Hematopoietic multipotent progenitor cell treated with erythropoietin and hydrocortisone succinate and interleukin-3 and kit ligand, for 6 days (in vitro differentiated cells): Measurements from ENCODE around the gene KCNQ1OT1.
"Not testable (repeated sequence)": the region's sequence is repeated elsewhere in the genome, so short reads cannot be mapped to it uniquely, and the experiment has no call there.

ENCODE experiments used
- DNase-seq: peaks from one replicate; pipeline ENCODE4 v3.0.0-alpha.2; 2015

KCNQ1OT1 gene

DNA sequence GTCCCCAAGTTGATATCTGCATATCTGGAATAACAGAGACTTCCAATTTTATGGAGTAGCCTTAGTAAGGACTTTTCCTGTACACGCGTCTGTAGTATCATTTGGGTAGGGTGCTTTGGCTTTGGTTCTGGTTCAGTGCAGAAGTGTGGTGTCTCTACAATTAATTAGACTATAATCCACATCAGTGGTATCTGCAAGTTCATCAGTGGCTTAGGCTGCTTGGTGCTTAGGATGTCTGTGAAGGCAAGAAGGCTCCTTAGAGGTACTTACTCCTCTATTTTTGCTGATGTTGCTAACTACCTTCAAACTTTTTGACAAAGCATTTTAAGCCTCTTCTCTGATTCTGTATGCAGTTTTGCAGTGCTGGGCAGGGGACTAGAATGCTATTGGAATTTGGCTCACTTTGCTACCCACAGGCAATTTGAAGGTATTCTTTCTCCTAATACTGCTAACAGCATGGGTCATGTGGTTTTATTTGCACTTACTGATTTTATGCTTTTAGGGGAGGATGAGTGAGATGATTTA, 49.4 kb downstream of the KCNQ1OT1 start:
- no peak for DNase-seq

DNA sequence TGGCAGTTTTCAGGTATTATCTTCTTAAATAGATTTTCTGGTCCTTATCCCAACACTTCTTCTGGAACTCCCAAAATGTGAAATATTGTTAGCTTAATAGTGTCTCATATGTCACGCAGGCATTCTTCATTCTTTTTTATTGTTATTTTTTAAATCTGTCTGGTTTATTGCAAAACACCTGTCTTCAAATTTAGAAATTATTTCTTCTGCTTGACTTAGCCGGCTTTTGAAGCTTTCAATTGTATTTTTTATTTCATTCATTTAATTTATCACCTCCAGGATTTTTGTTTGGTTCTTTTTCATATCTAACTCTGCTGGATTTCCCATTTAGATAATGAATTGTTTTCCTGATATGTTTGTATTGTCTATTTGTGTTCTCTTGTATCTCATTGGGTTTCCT, 49.9 kb downstream of the KCNQ1OT1 start:
- DNase-seq: no peak

DNA sequence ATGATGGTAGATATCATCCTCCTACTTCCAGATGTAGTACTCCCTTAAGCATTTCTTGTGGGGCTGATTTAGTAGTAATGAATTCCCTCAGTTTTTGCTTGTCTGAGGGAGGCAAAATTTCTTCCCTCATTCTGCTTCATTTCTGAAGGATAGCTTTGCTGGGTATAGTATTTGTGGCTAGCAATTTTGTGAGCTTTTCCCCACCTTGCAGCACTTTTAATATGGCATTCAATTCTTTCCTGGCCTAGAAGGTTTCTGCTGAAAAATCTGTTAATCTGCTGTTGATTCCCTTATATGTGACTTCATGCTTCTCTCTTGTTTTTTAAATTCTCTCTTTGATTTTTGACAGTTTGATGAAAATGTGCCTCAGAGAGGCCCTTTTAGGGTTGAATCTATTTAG, 50.4 kb downstream of the KCNQ1OT1 start:
- no peak for DNase-seq

DNA sequence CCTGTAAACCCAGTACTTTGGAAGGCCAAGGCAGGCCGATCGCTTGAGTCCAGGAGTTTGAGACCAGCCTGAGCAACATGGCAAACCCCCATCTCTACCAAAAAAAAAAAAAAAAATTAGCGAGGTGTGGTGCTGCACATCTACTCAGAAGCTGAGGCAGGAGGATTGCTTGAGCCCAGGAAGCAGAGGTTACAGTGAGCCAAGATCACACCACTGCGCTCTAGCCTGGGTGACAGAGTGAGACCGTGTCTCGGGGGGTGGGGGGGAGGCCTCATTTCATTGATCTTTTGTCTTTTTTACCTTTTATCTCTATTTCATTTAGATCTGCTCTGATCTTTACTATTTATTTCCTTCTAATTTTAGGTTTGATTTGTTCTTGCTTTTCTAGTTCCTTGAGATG, 51.8 kb downstream of the KCNQ1OT1 start:
- DNase-seq: no peak

DNA sequence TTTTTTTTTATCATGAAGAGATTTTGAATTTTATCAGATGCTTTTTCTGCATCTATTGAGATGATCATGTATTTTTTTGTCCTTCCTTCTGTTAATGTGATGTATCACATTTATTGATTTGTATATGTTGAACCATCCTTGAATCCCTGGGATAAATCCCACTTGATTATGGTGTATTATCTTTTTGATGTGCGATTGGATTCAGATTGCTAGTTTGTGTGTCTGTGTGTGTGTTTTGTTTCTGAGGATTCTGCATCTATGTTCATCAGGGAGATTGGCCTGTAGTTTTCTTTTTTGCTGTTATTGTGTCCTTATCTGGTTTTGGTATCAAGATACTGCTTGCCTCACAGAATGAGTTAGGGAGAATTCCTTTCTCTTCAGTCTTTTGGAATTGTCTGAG, 52.6 kb downstream of the KCNQ1OT1 start:
- no peak for DNase-seq

DNA sequence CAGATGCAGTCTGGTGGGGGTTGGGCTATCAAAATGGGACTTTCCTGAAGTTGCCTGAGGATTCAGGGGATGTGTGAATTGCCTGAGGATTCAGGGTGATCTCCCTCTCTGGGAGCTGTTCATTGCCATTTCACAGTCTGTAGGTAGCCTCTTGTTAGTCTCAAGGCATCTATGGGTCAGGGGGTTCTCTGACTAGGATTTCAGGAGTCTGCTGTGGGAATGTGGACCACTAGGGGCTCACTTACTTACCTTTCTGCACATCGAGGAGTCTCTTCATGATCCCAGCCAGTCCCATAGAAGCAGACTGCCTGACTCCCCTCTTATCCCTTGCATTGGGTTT, 54.0 kb downstream of the KCNQ1OT1 start:
- DNase-seq: no peak

DNA sequence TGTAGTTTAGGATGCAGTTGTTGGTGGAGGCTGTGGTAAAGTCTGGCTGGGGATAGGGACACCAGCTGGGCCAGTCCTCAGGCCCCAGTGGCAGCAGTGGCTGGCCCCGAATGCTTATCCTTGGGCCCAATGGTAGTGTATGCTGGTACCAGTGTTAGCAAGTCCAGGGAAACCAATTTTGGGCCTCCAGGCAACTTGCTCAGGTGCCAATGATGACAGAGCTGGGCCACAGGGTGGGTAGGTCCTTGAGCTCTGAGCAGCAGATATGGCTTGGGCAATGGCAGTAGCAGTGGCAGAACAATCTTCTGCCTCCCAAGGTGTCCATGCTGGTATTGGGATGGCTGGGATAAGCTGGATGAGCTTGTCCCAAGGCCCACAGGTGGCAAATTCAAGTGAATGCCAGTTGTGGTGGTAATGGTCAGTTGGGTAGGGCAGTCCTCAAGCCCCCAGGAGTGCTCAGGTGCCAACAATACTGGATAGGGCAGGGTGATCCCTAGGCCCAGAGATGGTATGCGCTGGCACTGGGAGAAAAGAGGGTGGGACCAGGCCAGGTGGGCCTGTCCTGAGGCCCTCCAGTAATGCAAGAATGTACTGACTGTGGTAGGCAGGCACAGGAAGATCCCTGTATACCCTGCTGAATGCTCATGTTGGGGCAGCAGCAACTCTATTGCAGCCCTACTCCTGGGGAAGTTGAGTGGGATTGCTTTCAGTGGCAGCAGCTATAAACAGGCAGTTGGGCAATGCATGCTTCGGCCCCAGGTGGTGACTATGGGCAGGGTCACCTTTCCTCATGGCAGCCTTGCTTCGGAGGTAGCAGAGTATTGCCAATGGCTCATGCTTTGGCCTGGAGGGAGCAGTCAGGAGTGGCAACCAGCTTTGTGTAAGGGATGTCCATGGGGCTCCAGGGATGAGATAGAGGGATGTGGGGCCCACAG, 54.7 kb downstream of the KCNQ1OT1 start:
- DNase-seq: no peak

DNA sequence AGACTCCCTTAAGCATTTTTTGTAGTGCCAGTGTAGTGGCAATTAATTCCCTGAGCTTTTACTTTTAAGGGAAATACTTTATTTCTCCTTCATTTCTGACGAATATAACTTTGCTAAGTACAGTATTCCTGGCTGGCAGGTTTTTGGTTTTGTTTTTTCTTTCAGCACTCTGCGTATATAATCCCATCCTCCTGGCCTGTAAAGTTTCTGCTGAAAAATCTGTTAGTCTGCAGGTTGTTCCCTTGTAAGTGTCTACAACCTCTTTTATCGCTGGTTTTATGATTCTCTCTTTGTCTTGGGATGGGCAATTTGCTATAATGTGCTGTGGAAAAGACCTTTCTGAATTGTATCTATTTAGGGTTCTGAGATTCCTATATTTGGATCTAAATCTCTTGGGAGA, 56.0 kb downstream of the KCNQ1OT1 start:
- DNase-seq: no peak

DNA sequence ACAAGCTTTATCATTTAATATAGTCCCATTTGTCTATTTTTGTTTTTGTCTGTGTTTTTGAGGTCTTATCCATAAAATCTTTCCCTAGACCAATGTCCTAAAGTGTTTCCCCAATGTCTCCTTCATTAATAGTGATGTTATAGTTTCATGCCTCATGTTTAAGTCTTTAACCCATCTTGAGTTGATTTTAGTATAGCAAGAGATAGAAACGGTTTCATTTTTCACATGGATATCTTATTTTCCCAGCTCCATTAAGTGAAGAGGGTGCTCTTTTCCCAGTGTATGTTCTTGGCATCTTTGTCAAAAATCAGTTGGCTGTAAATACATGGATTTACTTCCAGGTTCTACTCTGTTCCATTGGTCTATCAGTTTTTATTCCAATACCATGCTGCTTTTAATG, 58.2 kb downstream of the KCNQ1OT1 start:
- no peak for DNase-seq

DNA sequence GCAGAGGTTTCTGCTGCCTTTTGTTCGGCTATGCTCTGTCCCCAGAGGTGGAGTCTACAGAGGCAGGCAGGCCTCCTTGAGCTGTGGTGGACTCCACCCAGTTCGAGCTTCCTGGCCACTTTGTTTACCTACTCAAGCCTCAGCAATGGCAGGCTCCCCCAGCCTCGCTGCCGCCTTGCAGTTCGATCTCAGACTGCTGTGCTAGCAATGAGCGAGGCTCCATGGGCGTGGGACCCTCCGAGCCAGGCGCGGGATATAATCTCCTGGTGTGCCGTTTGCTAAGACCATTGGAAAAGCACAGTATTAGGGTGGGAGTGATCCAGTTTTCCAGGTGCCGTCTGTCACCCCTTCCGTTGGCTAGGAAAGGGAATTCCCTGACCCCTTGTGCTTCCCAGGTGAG, 60.0 kb downstream of the KCNQ1OT1 start:
- not testable (repeated sequence) for DNase-seq

DNA sequence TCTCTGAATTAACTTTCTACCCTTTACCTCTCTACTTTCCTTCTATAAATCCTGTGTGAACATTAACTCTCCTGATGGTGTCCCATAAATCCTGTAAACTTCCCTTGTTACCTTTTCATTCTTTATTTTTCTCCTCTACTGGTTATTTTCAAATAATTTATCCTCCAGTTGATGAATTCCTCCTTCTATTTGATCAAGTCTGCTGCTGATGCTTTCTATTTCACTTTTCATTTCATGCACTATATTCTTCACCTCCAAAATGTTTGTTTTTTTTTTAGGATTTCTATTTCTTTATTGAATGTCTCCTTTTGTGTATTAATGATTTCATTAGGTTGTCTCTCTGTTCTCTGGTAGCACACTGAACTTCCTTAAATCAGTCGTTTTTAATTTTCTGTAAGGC, 68.6 kb downstream of the KCNQ1OT1 start:
- no peak for DNase-seq

DNA sequence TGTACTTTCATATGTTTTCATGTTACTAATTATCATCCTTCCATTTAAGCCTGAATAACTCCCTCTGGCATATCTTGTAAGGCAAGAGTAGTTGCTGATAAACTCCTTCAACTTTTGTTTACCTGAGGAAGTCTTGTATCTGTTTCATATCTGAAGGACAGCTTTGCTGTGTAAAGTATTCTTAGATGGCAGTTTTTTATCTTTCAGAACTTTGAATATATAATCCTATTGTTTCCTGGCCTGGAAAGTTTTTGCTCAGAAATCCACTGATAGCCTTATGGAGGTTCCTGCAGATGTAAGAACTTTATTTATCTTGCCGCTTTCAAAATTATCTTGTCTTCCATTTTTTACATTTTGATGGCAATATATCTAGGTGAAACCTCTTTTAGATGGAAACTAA, 69.1 kb downstream of the KCNQ1OT1 start:
- no peak for DNase-seq

DNA sequence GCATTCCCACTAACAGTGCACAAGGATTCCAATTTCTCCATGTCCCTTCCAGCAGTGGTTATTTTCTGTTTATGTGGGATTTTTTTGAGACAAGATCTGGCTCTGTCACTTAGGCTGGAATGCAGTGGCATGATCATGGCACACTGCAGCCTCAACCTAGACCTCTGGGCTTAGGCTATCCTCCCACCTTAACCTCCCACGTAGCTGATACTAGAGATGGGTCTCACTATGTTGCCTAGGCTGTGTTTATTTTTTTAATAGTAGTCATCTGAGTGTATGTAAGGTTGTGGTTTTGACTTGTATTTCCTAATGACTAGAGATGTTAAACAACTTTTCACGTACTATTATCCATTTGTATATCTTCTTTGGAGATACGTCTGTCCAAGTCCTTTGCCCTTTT, 74.6 kb downstream of the KCNQ1OT1 start:
- no peak for DNase-seq

DNA sequence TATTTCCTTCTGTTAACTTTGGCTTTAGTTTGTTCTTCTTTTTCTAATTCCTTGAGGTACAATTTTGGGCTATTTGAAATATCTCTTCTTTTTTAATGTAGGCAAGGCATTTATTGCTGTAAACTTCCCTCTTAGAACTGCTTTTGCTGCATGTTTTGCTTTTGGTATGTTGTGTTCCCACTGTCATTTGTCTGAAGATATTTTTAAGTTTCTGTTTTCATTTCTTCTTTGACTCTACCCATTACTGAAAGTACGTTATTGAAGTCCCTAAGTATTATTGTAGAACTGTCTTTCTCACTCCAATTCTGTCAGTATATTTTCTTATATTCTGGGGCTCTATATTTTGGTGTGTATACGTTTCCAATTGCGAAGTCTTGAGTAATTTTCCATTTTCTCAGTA, 77.9 kb downstream of the KCNQ1OT1 start:
- no peak for DNase-seq

DNA sequence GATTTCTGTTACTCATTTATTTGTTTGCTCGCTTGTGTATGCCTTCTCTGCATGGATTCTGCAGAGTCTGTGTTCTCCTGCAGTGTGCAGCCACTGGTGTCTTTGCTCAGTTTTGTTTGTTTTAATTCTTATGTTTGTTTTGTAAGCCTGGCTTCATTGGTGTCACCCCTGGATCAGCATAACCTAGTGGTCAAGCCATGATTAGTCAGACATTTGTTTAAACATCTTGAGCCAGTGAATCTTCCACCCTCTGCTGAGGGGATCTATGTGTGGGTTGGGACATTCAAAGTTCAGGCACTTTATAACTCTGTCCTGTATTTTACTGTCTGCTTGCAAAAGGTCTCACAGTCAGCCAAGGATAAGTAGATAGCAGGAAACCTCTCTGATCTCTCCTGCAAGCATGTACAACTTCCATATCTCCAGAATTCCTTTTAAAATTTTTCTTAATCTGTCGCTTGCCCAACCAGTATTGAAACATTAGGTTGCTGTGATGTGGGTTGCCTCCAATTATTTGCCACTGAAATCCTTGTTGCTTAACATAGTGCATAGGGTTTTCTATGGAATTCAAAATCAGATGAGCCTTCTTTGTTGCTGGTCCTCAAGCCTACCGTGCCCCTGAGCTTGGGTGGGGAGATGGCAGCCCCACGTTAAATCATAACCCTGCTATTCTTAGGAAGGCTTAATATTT, 86.8 kb downstream of the KCNQ1OT1 start:
- no peak for DNase-seq

DNA sequence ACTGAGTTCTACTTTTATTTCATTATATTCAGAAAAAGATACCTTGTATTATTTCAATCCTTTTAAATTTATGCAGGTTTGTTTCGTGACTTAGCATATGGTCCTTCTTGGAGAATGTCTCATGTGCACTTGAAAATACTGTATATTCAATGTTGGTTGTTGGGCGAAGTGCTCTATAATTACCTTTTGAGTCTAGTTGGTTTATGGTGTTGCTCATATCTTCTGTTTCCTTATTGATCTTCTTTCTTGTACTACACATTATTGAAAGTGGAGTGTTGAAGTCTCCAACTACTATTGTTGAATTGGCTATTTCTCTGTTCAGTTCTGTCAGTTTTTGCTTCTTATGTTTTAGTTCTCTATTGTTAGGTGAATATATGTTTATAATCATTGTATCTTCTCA, 90.4 kb downstream of the KCNQ1OT1 start:
- DNase-seq: no peak

DNA sequence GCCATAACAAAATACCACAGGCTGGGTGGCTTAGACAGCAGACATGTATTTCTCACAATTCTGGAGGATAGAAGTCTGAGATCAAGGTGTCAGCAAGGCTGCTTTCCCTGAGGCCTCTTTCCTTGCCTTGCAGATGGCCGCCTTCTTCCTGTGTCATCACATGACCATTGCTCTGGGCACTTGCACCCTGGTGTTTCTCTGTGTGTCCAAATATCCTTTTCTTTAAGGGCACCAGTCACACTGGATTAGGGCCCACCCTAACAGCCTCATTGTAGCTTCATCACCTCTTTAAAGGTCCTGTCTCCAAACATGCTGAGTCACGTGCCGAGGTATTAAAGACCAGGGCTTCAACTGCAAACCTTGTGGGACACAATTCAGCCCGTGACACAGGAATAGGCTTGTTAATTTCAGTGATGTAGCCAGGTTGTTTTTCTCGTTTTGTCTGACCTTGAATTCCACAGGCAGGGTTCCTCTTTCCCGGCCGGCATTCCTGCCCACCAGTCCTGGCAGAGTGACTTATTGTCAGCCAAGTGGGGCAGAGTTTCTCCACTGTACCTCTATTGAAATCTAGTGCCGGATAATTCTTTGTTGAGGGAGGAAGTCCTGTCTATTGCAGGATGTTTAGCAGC, 100.1 kb downstream of the KCNQ1OT1 start:
- DNase-seq: no peak

DNA sequence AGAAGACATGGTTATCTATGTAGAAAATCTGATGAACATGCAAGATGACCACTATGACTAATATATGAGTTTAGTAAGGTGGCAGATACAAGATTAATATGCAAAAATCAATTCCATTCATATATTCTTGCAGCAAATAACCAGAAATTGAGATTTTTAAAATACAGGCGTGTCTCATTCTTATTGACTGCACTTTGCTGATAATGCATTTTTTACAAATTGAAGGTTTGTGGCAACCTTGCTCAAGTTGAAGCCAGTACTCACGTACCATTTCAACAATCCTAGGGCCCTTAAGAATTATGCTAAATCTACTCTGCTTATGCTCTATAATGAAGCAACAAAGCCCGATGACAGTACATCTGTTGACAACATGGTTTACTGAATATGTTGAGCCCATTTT, 104.6 kb downstream of the KCNQ1OT1 start:
- no peak for DNase-seq

DNA sequence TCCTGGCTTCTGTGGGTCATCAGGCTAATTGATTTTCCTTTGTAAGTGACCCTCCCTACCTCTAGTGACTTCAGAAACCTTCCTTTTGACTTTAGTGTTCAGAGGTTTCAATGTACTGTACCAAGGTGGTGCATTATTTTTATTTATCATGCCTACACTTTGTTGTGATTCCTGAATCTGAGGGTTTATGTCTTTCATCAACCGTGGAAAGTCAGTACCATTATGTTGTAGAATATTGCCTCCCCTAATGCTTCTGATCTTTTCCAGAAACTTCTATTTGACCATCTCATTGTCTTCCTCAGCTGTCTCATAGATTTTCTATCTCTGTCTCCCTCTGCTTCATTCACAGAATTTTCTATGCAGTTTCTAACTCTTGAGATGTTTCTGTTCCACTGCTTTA, 105.5 kb downstream of the KCNQ1OT1 start:
- DNase-seq: no peak

DNA sequence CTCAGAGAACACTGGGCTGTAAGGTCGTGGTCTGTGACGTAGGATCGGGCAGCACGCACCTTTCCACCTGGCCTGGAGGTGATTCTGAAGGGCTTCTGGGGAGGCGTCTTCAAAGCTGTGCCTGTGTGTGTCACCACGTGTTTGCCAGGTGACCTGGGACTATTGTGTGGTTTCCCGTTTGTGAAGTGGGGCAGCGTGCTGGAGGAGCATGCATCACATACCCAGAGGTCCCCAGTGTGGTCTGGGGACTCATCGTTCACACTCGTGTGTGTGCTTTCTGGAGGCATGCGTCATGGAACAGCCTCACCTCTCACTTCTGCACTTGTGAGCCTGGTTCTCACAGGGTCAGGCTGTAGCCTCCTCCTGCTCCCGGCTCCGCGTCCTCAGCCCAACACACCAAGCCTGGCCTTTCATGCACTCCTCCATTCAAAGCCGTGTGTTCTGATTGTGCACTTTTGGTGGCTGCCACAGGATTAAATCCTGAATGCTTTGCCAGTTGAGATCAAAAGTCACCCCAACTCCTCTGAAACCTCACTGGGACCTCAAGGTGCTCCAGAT, 106.3 kb downstream of the KCNQ1OT1 start:
- no peak for DNase-seq

DNA sequence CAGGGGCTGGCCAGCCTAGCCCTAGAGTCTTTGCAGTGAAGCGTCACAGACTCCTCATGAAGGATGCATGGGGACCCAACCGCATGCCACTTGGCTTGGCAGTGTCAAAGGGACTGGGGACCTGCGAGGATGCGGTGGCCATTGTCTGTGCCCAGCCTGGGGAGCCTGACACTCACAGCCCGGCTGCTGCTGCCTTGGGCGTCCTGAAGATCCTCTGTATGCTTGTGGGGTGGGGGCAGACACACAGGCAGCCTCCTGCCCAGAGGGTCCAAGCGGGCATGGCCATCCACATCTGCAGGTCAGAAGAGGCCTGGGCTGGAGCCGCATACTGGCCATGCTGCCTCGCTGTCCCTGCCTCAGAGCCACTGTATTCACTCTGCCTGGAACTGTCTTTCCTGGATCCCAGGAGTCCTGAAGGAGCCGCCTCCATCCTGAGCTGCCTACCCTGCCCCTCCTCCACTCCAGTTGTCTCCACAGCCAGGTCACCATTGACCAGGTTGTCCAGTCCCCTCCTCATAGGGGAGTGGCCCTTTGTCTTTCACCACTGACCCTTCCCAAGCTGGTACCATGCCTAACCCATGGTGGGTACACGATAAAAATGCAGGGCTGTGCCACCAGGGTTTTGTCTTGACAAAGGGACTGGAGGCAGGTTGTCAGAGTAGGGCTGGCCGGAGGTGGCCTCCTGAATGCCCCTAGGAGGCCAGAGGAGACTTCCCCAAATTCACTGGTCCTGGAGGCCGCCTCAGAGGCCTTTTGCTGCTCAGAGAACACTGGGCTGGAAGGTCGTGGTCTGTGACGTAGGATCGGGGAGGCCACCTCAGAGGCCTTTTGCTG, 107.0 kb downstream of the KCNQ1OT1 start:
- no peak for DNase-seq

DNA sequence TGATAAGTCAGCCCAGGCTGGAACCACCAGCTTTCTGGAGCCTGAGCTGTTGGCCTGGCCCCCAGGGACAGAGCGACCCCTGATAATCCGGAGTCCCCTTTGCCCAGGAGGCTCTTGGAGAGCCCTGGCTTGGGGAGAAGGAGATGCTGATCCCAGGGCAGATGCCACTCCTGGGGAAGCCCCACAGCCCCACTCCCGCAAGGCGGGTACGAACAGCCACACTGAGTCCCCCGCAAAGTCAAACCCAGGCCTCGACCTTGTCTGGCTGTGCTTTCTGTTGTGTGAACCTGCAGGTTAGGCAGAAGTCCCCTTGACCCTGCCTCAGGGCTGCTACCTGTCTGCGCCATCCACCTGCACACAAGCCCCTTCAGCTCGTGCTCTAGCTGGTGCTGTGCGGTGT, 108.0 kb downstream of the KCNQ1OT1 start:
- DNase-seq: no peak
